ENCODE measurements around the gene ZNHIT6.
"Not testable (repeated sequence)": the region's sequence is repeated elsewhere in the genome, so short reads cannot be mapped to it uniquely, and the experiment has no call there.

ZNHIT6 gene, protein sequence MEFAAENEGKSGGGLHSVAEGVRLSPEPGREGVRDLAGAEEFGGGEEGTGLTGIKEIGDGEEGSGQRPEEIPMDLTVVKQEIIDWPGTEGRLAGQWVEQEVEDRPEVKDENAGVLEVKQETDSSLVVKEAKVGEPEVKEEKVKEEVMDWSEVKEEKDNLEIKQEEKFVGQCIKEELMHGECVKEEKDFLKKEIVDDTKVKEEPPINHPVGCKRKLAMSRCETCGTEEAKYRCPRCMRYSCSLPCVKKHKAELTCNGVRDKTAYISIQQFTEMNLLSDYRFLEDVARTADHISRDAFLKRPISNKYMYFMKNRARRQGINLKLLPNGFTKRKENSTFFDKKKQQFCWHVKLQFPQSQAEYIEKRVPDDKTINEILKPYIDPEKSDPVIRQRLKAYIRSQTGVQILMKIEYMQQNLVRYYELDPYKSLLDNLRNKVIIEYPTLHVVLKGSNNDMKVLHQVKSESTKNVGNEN

DNA sequence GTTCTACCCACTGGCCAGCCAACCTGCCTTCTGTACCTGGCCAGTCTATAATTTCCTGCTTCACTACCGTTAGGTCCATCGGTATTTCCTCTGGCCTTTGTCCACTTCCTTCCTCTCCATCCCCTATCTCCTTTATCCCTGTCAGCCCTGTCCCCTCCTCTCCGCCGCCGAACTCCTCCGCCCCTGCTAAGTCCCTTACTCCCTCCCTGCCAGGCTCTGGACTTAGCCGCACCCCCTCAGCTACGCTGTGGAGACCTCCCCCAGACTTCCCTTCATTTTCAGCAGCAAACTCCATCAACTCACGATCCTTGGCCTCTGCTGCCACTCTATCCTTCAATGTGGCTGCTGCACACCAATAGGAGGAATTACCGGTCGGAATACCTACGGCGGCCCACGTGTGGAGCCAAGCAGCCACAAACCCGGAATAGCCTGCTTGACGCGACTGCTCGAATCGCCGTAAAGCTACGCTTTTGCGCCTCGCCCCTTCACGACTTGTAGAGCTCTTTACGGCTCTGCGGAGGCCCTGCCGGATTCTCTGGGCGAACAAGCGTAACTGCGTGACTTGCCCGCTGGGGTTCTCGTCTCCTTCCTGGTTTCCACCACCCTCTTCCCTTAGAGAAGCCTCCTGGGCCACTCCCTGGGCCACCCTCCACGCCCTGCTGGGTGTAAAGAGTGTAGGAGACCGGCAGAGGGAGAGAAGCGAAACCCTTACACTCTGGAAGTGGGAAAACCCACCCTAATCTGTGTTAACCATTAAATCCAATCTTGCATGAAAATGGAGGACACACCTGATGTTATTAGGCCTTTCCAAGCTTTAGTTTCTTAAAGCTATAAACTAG, at the start of gene ZNHIT6:
TSS of gene ZNHIT6 (minus strand) at position 444 of the 839 bp plus-strand sequence. CDS start at position 295, 149 bp downstream.
- Histone ChIP-seq H3K27ac (peak within 1 kb of the TSS; percentile 62 to 95 (median 88)), H3K4me3 (peak within 1 kb of the TSS; percentile 49 to 89 (median 83))

DNA sequence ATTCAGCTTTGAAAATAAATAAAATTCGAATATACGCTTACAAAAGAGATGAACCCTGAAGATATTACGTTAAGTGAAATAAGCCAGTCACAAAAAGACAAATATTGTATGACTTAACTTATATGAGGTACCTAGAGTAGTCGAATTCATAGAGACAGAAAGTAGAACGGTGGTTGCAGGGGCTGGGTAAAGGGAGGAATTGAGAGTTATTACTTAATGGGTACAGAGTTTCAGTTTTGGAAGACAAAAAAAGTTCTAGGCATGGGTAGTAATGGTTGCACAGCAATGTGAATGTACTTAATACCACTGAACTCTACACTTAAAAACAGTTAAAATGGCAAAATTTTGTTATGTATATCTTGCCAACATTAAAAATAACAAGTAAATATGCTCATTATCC, 48.6 kb upstream of the ZNHIT6 start:
- no peak overlapping the region for H3K4me3 ChIP-seq
- no peak overlapping the region for H3K27ac ChIP-seq

DNA sequence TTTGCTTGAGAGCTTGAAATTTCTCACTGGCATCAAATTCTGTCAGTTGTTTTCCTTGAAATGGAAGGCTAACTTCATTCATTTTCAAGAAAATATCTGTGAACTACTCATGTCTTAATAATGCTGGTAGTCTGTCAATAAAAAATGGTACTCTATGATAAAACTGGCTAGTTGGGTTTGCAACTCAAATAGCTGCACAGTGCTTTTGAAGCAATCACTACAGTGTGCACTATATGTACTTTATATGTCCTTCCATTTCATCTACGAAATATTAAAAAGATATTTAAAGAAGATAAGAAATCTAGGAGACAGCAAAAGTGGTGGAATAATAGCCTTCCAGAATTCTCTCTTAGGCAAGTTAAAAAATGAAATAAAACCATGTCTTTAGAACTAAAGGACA, 39.9 kb upstream of the ZNHIT6 start:
- no peak overlapping the region for H3K27ac ChIP-seq
- no peak overlapping the region for H3K4me3 ChIP-seq

DNA sequence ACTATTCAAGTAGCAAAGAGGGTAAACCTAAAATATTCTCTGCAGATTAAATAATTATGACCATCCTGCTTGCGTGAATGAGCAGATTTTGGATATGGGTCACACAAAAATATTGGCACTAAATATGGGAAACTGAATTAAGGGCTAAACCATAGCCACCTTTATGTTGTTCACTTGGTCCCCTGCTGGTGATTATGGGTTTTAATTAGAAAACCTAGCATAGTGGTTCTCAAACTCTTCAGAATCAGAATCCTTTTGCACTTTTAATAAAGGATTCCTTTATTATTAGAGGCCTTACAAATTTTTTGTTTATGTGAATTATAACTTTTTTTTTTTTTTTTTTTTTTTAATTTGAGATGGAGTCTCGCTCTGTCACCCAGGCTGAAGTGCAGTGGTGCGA, 38.5 kb upstream of the ZNHIT6 start:
- Histone ChIP-seq H3K27ac (no peak overlapping the region), H3K4me3 (no peak overlapping the region)

DNA sequence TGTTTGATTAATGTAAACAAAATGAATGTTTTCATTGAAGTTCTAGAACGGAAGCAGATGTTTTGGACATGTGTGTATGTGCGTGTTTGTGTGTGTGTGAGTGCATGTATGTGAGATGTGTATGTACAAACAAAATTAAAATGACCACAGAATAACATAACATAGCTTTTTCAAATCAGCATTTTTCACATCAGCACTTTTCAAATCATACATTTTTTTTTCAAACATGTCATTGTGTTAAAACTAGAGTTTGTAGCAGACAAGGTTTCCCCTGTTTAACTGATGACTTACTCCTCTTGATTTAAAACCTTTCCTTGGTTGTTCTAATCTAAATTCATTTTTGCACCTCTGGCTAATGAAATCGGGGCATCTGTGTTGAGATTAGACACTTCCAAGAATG, 35.6 kb upstream of the ZNHIT6 start:
- no peak overlapping the region for H3K27ac ChIP-seq
- no peak overlapping the region for H3K4me3 ChIP-seq

DNA sequence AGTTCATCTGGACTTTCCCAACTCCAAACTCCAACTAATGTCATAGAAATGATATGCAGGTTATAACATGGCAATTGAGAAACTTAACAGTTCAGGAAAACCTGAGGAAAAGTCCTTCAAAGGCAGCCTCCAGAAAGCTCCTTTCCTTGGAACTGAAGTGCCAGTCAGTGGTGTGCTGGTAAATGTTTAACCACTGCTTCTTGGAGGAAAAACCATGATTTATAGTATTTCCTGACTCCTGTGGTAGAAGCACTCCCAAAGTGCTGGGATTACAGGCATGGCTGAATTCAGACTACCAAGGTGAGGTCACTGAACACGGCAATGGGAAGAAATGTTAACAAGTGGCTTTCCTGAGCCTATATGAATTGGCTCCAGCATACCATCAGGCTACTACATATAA, 26.7 kb upstream of the ZNHIT6 start:
- Histone ChIP-seq H3K4me3 (no peak overlapping the region), H3K27ac (no peak overlapping the region)

DNA sequence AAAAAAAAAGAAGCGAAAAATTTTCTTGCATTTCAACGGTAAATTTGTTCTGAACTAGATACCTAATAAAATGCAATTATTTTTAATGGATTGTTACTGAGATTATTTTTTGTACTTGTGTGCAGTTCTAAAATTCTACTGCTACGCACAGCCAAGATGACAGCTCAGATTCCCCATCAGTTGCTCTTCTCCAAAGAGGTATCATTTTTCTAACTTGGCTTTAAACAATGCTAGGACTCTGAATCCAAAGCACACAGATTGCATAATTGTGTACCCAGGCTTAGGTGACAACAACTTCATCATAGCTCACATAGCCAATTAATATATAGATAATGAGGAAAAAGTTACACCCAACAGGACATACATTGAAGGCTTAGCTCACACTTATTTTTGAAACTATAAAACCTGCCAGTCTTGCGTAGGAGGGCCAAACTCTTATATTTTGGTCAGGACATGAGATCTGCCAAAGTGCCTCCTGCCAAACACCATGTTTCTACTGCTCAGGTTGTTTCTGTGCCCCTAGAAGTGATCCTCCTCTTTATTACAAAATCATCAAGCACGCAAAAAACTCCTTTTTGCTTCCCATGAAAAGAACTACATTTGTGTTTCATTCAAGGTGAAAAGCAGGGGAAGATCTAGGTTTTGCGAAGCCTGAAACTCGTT, 10.6 kb upstream of the ZNHIT6 start:
- Histone ChIP-seq H3K4me3 (no peak overlapping the region), H3K27ac (no peak overlapping the region)

DNA sequence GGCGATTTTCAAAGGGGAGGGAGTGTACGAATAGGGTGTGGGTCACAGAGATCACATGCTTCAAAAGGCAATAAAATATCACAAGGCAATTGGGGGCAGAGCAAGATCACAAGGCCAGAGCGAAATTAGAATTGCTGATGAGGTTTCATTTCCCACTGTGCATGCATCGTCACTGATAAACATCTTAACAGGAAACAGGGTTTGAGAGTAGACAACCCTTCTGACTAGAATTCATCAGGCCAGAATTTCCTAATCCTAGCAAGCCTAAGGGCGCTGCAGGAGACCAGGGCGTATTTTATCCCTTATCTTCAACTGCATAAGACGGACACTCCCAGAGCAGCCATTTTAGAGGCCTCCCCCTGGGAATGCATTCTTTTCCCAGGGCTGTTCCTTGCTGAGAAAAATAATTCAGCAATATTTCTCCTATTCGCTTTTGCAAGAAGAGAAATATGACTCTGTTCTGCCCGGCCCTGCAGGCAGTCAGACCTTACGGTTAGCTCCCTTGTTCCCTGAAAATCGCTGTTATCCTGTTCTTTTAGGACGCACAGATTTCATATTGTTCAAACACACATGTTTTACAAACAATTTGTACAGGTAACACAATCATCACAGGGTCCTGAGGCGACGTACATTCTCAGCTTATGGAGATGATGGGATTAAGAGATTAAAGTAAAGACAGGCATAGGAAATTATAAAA, 6.3 kb upstream of the ZNHIT6 start:
- H3K27ac ChIP-seq, H3K4me3 ChIP-seq: not testable (repeated sequence)

DNA sequence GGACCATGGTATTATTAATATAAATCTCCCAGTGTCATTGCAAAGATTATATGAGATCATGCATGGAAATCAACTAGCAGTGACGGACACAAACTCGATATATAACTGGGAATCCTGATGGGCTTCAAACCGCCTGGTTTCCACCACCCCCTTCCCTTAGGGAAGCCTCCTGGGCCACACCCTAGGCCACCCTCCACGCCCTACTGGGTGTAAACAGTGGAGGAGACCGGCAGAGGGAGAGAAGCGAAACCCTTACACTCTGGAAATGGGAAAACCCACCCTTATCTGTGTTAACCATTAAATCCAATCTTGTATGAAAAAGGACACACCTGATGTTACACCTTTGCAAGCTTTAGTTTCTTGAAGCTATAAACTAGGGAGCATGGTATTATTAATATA, 595 bp upstream of the ZNHIT6 start:
- H3K27ac ChIP-seq: peak overlapping the region; percentile 62 to 95 (median 88)

DNA sequence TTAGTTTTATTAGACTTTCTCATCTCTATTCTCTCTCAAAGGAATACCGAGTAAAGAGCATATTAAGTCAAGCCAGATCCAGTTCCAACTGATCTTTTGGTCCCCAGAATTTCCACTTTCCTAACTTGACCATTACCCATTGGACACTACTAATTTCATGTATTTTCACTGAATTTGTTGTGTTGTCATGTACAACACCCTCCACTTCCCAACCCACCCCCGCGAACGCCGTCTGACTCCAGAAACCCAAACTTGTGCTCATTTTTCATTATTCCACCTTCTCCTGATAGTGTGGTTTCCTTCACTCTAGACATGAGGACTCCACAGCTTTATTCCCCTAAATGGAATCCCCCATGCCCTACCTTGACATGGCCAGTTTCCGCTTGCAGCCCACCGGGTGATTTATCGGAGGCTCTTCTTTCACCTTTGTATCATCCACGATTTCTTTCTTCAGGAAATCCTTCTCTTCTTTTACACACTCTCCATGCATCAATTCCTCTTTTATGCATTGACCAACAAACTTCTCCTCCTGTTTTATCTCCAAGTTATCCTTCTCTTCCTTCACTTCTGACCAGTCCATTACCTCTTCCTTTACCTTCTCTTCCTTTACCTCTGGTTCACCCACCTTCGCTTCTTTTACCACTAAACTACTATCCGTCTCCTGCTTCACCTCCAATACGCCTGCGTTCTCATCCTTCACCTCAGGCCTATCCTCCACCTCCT, 805 bp downstream of the ZNHIT6 start:
- H3K4me3 ChIP-seq: peak overlapping the region; percentile 49 to 89 (median 83)

More for the DNA sequence above, 595 bp upstream of the ZNHIT6 start:
- peak overlapping the region; percentile 49 to 89 (median 83) for H3K4me3 ChIP-seq

DNA sequence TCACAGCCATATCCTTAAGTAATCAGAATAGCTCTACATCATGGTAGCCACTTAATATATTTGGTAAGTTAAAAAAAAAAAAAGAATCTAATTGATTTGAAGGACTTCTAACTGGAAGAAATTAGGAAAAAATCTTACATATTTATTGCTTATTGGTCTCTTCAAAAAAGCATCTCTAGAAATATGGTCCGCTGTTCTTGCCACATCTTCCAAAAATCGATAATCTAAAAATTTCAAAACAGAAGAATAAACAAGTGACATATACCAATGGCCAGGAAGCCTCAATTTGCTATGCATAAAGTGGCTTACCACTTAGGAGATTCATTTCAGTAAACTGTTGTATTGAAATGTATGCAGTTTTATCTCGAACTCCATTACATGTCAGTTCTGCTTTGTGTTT, 2.3 kb downstream of the ZNHIT6 start:
- no peak overlapping the region for H3K27ac ChIP-seq

More for the DNA sequence above, 805 bp downstream of the ZNHIT6 start:
- peak overlapping the region in 19 of 21 experiments; percentile 75 to 95 (median 88) for H3K27ac ChIP-seq

DNA sequence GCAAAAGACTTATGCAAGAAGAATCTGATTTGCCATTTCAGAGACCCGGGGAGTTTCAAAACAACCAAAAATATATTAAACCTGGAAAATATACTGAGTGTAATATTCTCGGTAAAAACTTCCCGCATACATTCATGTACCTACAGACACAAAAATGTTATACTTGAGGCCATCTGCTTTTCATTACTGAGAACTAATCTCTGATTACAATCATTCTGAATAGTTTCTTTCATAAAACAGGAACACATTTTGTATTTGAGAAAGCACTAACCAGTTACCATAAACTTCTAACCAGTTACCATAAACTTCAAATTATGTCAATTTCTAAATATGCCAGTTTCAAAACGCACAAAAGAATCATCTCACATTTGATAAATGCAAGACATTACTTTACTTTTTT, 7.8 kb downstream of the ZNHIT6 start:
- no peak overlapping the region for H3K4me3 ChIP-seq
- no peak overlapping the region for H3K27ac ChIP-seq

More for the DNA sequence above, 2.3 kb downstream of the ZNHIT6 start:
- no peak overlapping the region for H3K4me3 ChIP-seq

DNA sequence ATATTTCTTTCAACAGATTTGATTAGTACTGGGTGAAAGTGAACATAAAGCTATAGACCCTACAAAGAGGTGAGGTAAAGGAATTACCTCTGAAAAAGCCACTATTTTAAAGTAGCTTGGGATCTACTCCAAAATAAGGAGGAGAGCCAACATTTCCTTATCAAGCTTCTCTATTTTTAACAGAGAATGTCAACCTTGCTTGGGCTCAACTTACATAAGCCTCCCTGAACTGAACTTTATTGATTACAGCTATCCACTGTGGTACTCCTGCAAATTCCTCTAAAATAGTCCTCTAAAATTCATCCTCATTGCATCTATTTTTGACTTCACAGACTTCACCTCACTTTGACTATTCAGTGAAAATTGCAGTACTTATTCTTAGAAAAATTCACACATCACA, 10.3 kb downstream of the ZNHIT6 start:
- H3K27ac ChIP-seq: no peak overlapping the region
- H3K4me3 ChIP-seq: no peak overlapping the region

DNA sequence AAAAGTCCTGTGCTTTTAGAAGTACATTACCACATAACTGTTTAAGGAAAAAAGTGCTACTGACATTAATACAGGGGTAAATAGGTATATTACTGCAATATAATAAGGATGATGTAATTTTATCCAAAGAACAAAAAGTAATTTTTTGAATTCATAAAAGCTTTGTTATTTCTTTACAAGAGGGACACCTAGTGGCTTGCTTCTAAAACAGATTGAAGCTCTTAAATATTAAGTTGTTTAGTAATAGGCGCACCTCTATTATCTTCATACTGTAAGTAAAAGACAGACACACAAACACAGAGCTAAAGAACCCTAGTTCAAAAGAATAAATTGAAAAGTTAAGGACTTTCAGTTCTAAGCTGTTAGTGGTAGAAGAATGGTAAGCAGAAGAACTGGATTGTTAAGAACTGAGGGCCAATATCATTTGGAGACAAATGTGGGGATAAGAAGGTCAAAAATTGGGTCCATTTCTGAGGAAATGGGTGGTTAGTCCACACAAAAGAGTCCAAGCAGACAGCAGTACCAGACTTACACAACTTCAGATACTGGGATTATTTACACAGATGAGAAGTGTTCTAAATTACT, 15.4 kb downstream of the ZNHIT6 start:
- H3K27ac ChIP-seq: no peak overlapping the region

DNA sequence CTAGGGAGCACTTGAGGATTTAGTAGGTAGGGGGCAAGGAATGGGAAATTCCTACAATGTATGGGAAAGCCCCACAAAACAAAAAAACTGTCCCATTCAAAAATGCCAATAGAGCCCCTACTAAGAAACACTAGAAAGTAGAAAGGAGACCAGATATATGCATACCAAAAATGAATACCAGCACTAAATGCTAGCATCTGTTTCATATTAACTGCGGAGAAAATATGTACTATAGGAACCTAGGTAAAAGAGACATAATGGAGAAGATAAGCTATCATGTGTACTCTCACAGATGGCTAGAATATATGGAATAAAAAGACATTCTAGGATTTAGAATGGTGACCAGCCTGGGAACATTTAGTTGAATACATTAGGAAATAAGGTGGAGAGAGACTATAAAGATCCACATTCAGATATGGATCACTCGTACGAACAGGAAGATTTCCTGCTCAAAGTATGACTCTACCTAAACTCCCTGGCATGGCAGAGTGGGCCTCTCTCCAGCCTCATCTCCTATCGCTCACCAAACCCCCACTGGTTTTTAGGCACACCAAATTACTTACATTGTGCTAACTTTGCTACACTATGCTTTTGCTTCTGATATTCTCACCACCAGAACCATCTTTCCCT, 18.3 kb downstream of the ZNHIT6 start:
- H3K27ac ChIP-seq: no peak overlapping the region
- H3K4me3 ChIP-seq: no peak overlapping the region

More for the DNA sequence above, 15.4 kb downstream of the ZNHIT6 start:
- no peak overlapping the region for H3K4me3 ChIP-seq

DNA sequence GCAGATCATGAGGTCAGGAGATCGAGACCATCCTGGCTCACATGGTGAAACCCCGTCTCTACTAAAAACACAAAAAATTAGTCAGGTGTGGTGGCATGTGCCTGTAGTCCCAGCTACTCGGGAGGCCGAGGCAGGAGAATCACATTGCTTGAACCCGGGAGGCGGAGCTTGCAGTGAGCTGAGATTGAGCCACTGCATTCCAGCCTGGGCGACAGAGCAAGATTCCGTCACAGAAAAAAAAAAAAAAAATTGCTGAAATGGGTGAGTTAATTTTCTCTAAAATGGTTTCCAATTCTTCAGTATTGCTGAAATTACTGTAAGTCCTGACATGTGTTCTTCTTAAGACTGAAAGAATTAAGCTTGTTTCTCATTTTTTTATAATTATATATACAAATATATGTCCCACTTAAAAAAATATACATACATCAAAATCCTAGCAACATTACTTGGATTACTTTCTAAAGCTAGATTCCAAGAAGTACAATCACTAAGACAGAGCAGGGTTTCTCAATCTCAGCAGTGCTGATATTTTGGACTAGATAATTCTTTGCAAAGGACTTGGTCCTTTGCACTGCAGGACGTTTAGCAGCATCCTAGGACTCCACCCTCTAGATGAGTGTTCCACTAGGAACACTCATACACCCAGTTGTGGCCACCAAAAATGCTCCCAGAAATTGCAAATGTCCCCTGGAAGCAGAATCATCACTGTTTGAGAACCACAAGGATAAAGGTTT, 24.8 kb downstream of the ZNHIT6 start:
- H3K4me3 ChIP-seq: no peak overlapping the region
- no peak overlapping the region for H3K27ac ChIP-seq

DNA sequence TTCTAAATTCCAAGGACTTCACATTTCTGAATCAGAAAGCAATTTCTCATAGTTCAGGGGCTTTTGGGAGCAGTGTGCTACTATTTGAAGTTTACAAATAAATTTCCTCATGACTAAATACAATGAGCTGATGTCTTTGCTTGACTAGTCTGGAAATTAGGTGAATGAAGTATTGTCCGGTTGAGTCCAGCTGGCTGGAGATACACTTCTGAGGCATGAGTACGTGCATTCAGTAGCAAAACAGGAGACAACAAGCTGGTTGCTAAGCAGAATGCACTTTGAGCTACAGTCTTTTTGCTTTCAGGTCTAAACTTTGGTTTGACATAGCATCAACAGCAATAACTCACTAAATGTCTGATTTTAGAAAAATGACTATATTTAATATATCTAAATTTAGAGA, 27.1 kb downstream of the ZNHIT6 start:
- Histone ChIP-seq H3K27ac (no peak overlapping the region), H3K4me3 (no peak overlapping the region)

All from skin epidermis (tissue), 12 donors.